ENCODE data around the gene NFIA. TPM values are rescaled to one million over a fixed set of nuclear protein-coding genes. Genes with fewer than 3 reads are reported as not detected.

Gene NFIA
- total and polyA plus RNA-seq, 2 of the 13 experiments (the other 11 are each of a cell fraction or from before 2014, with no cell fraction given): 14.7 to 28.5 TPM

GRCh38 chr1:61115436-61115835 lies 33.1 kb downstream of the NFIA start:
- FAIRE-seq (no peak), DNase-seq (ENCODE audit: low spot score) (no peak), ATAC-seq (peak; percentile 18; the same call in 2 of the 3 replicates)
- in situ Hi-C loops (cut with HindIII; ENCODE audit: extremely low pct_ligation_motif_present, low pct_unique_long_range_greater_than_20kb) (no loop called here), intact Hi-C loops (cut with micrococcal nuclease; ENCODE audit: unreplicated experiment) (no loop called here)
- no TSS peak for BruUV-seq (replicated peaks)
- no peak overlapping the region for H3K4me3 ChIP-seq (replicated peaks in 1 of 3; ENCODE audit: insufficient read depth in 1 of 3, low read depth in 2 of 3, low read length in 3 of 3)
- peaks cover 98% of the 10 kb centered on the region for H3K79me2 ChIP-seq (ENCODE audit: insufficient read depth, low read length)
- POLR2A ChIA-PET: interaction anchor here (1.5 kb wide), 1 partner anchor 33 kb away, joined by 4 read pairs; the partner anchor contains the start of gene NFIA
- no peaks in the 10 kb centered on the region for H3K9me3 ChIP-seq (ENCODE audit: low read length)
- 92% methylated on average over 7 of the region's 7 CpGs for WGBS (ENCODE audit: low lambda C conversion rate)
- peaks cover 0 to 3% of the 10 kb centered on the region in 2 experiments; a peak in 2 of 5 replicates for H3K36me3 ChIP-seq (replicated peaks in 1 of 2; ENCODE audit: control insufficient read depth in 1 of 2, insufficient read depth in 2 of 2, low read length in 2 of 2)
- H2AFZ ChIP-seq (ENCODE audit: low read length): no peak overlapping the region
- H3K4me1 ChIP-seq (ENCODE audit: insufficient read depth, low read length): peaks cover 88% of the 10 kb centered on the region
- H3K9ac ChIP-seq (ENCODE audit: insufficient read depth, low read depth, low read length): no peak overlapping the region
- H4K20me1 ChIP-seq (ENCODE audit: insufficient read depth, low read length): peaks cover 9% of the 10 kb centered on the region; the same call in 1 of the 2 replicates
- no peak for TF ChIP-seq ZBTB1 (CRISPR knock-in tag; IDR thresholded peaks at IDR 0.05; ENCODE audit: borderline replicate concordance)
- no peak for TF ChIP-seq MXD3 (CRISPR knock-in tag; IDR thresholded peaks at IDR 0.05)
- peak; percentile 59; the same call in 1 of the 2 replicates for TF ChIP-seq ZBTB38 (CRISPR knock-in tag; IDR thresholded peaks at IDR 0.05)
- no peak for TF ChIP-seq EED (CRISPR knock-in tag; IDR thresholded peaks at IDR 0.05)
- peak overlapping the region; percentile 59 for H3K27ac ChIP-seq (ENCODE audit: extremely low read length, insufficient read depth, low read length)
- CTCF ChIA-PET (ENCODE audit: low intra/inter-chr PET ratio, low total read pairs): no interaction called here
- H3K4me2 ChIP-seq (ENCODE audit: low read depth, low read length): no peak overlapping the region
- no peaks in the 10 kb centered on the region for H3K27me3 ChIP-seq (ENCODE audit: control insufficient read depth in 1 of 2, insufficient read depth in 2 of 2, low read length in 2 of 2)

- in situ Hi-C loops (cut with HindIII; ENCODE audit: extremely low pct_ligation_motif_present, low pct_unique_long_range_greater_than_20kb): no loop called here
- POLR2A ChIA-PET: no interaction called here
- Histone ChIP-seq H3K4me3 (replicated peaks in 1 of 3; ENCODE audit: insufficient read depth in 1 of 3, low read depth in 2 of 3, low read length in 3 of 3) (no peak overlapping the region), H3K79me2 (ENCODE audit: insufficient read depth, low read length) (peaks cover 98% of the 10 kb centered on the region), H3K4me1 (ENCODE audit: insufficient read depth, low read length) (peaks cover 88% of the 10 kb centered on the region), H4K20me1 (ENCODE audit: insufficient read depth, low read length) (peaks cover 9% of the 10 kb centered on the region; the same call in 1 of the 2 replicates), H3K9me3 (ENCODE audit: low read length) (no peaks in the 10 kb centered on the region), H2AFZ (ENCODE audit: low read length) (no peak overlapping the region), H3K36me3 (replicated peaks in 1 of 2; ENCODE audit: control insufficient read depth in 1 of 2, insufficient read depth in 2 of 2, low read length in 2 of 2) (peaks cover 0 to 3% of the 10 kb centered on the region in 2 experiments; a peak in 2 of 5 replicates), H3K9ac (ENCODE audit: insufficient read depth, low read depth, low read length) (0 out of 2 replicates have a peak overlapping the region, but pooled peaks have one; percentile 5), H3K4me2 (ENCODE audit: low read depth, low read length) (no peak overlapping the region), H3K27me3 (ENCODE audit: control insufficient read depth in 1 of 2, insufficient read depth in 2 of 2, low read length in 2 of 2) (no peaks in the 10 kb centered on the region), H3K27ac (ENCODE audit: extremely low read length, insufficient read depth, low read length) (no peak overlapping the region)
- intact Hi-C loops (cut with micrococcal nuclease; ENCODE audit: unreplicated experiment): no loop called here
- no peak for FAIRE-seq
- TF ChIP-seq ZSCAN5A (CRISPR knock-in tag; IDR thresholded peaks at IDR 0.05; ENCODE audit: borderline replicate concordance) (no peak), NFIC (IDR thresholded peaks at IDR 0.05; ENCODE audit: low read length) (no peak), ZNF816 (CRISPR knock-in tag; IDR thresholded peaks at IDR 0.05; ENCODE audit: borderline replicate concordance) (no peak), ZNF468 (CRISPR knock-in tag; IDR thresholded peaks at IDR 0.05) (no peak), EZH2 (conservative IDR thresholded peaks at IDR 0.05; ENCODE audit: low read depth, low read length) (no peak), CSRNP2 (CRISPR knock-in tag; conservative IDR thresholded peaks at IDR 0.05; ENCODE audit: low read depth) (no peak), TAF15 (IDR thresholded peaks at IDR 0.05; ENCODE audit: low read depth, low read length, poor library complexity, severe bottlenecking) (no peak)
- CTCF ChIA-PET (ENCODE audit: low intra/inter-chr PET ratio, low total read pairs): no interaction called here
- no peak for DNase-seq (ENCODE audit: low spot score)
- 88% methylated on average over 6 of the region's 6 CpGs for WGBS (ENCODE audit: low lambda C conversion rate)
- no TSS peak for BruUV-seq (replicated peaks)
- ATAC-seq: no peak
Observed at GRCh38 chr1:61116421-61116820, 34.1 kb downstream of the NFIA start.
